NOMO-1 treated with DMSO at 0.1 percent for 48 hours (cell line): ENCODE data around the gene LRRC75A.

ENCODE experiments used
- DNase-seq: peaks from one replicate; lab custom pipeline; 2025; ENCODE audit not compliant: unreplicated experiment; lab: John Stamatoyannopoulos, UW

LRRC75A gene

DNA sequence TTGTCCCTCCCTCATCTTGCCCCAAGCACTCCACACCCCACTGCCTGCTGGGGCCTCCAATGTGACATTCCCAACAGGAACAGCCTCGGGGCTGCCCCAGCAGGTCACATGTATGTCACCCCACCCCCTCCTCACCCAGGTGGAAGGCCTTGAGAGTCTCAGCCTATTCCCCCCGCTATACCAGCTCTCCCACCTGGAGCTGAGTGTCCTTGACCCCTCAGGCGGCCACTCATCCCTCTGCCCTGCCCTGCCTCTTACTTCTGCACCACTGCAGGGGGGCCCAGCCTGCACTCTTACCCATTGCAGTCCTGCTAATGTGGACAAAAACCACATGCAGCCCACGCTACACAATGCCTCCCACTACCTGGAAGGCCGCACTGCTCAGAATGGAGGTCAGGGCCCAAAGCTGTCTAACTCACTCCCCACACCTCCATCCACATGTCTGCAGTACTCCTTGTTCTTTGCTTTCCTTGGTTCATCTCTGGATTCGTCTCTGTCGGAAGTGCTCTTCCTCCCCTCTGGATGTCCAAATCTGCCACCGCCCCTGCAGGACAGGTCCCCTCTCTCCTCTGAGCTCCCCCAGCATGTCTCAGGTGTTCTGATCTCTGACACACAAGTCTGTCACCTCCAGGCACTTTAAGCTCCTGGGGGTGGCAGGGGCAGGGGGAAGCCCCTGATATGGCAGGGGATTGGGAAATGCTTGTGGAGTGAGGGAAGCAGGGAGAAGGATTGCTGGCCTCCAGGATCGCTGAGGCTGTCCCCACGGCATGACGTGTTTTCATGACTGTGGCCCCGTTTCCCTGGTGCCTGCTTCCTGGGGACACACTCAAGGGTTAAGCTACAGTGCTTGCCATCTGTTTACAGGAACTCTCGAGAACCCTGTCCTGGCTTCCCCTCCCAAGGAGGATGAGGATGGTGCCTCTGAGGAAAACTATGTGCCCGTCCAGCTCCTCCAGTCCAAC lies 55.8 kb downstream of the LRRC75A start:
- DNase-seq, result no peak

DNA sequence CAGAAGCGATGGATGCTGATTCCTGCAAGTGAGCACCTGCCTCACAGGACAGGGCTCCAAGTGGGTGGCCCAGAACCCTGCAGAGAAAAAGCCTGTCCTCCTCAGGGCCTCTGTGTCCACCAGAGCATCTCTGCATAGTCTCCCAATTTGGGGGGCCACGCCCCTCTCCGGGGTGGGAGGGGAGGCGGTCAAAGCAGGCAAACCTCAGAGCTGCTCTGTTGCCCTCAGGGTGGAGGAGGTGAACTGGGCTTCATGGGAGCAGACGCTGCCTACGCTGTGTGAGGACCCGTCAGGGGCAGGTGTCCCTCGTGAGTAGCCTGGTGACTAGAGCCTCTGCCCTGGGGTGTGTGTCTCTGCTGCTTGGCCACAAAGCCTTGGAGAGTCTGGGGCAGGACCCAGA lies 57.3 kb downstream of the LRRC75A start:
- no peak for DNase-seq

- no peak for DNase-seq
Measured at GRCh38 chr17:16433514-16433913, 58.5 kb downstream of the LRRC75A start.

DNA sequence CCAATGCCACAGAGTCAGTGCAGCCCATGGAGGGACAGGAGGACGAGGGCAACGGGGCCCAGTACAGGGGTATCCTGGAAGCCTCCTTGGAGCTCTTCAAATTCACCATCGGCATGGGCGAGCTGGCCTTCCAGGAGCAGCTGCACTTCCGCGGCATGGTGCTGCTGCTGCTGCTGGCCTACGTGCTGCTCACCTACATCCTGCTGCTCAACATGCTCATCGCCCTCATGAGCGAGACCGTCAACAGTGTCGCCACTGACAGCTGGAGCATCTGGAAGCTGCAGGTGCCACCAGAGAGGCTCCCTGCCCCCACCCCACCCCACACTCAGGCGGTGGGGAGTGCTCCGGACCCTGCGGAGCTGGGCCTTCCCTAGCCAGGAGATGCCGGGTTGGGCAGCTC lies 60.0 kb downstream of the LRRC75A start:
- no peak for DNase-seq

DNA sequence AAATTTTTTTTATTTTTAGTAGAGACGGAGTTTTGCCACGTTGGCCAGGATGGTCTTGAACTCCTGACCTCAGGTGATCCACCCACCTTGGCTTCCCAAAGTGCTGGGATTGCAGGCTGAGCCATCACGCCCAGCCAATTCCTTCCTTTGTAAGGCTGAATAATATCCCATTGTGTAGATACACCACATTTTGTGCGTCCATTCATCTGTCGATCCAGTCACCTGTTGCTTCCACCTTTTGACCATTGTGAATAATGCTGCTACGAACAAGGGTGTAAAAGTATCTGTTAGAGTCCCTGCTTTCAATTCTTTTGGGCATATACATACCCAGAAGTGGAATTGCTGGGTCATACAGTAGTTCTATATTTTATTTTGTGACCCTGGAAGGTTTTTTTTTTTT lies 61.3 kb downstream of the LRRC75A start:
- no peak for DNase-seq

DNA sequence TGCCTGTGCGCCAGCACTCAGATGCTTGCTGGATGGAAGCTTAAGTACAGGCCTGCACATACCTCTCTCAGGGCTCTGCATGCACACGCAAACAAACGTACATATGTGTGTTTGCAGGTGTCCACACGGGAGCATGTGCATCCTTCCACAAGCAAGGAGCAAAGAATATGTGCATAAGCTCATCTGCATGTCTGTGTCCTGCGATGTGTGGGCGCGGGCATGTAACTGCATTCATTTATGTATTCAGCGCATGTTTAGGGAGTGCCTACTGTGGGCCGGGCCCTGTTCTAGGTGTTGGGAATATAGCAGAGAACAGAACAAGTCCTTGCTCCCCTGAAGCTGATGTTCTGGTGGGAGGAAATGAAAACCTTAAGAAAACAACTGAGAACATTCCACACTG lies 62.9 kb downstream of the LRRC75A start:
- no peak for DNase-seq

- DNase-seq, result peak; percentile 17
Measured at GRCh38 chr17:16428098-16428882, 63.7 kb downstream of the LRRC75A start.

DNA sequence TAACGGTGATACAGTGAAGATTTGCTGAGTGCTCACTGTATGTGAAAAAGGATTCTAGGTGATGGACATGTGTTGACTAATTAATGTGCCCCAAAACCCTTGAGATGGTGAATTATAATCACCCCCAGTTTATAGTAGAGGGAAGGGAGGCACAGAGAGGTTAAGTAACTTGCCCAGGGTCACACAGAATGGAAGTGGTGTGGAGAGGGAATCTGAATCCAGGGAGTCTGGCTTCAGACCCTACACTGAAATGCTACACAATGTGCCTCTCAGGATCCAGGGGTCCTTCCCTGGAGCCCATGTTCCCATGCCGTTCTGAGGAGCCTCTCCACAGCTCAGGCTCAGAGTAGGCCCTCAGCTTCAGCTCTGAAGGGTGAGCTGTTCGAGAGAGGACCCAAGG lies 65.0 kb downstream of the LRRC75A start:
- DNase-seq, result no peak

DNA sequence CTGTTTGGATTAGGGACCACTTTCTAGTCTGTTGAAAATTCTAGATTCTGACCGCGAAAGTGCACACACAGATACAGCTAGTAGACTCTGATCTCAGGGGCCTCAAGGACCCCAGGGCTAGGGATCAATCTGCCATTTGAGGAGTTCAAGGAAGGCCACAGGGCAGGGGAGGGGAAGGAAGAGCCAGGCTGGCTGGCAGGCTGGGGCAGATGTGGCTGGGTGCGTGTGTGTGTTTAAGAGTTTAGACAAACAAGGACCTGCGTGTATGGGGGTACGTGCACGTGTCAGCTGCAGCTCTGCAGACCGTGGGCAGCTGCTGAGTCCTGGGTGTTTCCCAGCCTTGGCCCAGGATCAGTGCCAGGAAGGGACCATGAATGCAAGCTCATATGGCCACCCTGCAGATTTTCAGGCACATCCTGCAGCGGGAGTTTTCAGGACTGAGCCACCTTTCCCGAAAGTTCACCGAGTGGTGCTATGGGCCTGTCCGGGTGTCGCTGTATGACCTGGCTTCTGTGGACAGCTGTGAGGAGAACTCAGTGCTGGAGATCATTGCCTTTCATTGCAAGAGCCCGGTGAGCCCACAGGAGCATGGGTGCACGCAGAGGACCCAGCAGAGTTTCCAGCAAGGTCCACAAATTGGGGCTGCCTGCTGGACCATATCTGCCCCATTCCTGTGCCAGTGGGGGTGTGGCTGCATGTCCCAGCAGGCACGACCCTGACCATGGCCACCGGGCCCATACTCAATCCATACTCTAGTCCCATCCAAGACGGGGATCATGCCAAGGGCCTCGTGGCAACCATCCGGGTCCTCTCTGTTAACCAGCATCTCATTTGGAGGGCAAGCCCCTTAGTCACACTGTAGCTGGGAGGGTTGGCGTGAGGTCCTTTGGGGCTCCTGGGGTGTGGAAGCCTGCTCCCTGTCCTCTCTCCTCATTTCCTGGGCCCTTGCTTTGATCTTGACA lies 66.0 kb downstream of the LRRC75A start:
- no peak for DNase-seq

GRCh38 chr17:16425202-16425601 lies 66.8 kb downstream of the LRRC75A start:
- DNase-seq, result no peak

DNA sequence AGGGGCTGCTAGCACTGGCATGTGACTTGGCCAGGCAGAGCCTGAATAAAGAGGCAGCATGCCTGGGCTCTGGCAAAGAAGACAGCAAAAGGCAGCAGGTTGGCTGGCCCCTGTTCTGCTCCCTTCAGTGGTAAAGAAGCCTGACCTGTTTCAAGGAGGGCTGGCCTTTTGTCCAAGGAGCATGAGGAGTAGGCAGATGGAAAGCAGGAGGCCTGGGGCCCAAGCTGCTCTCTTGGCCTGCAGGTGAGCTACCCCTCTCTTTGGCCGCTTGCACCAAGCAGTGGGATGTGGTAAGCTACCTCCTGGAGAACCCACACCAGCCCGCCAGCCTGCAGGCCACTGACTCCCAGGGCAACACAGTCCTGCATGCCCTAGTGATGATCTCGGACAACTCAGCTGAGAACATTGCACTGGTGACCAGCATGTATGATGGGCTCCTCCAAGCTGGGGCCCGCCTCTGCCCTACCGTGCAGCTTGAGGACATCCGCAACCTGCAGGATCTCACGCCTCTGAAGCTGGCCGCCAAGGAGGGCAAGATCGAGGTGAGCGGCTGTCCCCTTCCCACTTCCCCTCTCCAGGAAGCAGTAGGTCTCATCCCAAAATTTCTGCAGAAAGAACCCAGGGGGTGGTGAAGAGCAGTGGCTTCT lies 68.6 kb downstream of the LRRC75A start:
- DNase-seq, result no peak

DNA sequence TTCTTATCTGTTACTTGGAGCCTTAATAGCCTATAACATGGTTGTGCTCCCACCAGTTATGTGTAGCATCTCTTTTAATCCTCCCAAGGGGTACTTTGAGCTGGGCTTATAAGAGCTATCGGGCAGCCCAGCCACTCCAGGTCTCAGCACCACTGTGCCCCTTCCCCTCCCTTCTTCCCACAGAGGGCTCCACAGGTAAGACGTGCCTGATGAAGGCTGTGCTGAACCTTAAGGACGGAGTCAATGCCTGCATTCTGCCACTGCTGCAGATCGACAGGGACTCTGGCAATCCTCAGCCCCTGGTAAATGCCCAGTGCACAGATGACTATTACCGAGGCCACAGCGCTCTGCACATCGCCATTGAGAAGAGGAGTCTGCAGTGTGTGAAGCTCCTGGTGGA lies 69.6 kb downstream of the LRRC75A start:
- no peak for DNase-seq

DNA sequence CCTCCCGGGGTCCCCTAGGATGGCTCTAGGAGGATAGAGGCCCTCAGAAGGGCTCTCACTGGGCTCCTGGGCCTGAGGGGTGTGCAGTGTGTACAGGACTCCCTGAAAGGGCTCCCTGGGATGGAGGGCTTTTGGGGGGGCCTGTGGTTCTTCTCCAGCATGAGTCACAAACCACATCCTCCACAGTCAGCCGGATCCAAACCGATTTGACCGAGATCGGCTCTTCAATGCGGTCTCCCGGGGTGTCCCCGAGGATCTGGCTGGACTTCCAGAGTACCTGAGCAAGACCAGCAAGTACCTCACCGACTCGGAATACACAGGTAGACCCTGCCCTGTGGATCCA lies 72.1 kb downstream of the LRRC75A start:
- DNase-seq, result peak; percentile 18

DNA sequence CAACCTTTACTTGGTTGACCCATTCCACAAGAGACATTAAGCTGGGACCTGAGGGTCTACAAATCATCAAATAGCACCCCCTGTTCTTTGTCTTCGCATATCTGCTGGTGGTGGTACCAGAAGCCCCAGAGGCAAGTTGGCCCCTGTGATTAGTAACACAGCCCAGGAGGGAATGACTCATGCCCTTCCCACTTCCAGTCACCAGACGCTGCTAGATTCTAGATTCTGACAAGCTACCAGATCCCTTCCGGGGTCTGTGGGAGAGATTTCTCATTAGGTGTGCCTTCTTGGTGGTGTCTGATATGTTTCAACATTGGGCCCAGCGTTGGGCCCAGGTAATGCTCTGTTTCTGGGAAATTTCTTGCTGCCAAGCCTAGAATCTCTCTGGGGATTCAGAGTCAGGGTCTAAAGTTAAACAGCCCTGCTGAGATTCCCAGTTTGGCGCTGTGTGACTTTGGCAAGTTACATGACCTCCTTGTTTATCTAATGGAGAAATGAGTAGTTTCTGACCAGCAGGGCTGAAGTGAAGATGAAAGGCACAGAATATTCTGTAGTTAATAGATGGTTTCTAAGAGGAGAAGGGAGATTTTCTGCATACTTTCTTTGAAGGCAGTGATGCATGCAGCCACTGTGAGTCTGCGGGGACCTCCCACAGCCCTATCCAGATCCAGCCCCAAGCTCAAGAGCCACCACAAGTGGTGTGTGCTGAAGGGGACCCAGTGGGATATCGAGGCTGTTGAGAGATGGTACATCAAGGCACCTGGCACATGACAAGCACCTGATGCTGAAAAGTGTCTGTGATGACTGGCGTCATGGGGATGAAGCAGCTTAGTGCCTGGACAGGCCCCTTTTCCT lies 72.7 kb downstream of the LRRC75A start:
- no peak for DNase-seq

GRCh38 chr17:16418685-16419068 lies 73.3 kb downstream of the LRRC75A start:
- DNase-seq, result no peak

- no peak for DNase-seq
Measured at GRCh38 chr17:16417896-16418684, 73.9 kb downstream of the LRRC75A start.

DNA sequence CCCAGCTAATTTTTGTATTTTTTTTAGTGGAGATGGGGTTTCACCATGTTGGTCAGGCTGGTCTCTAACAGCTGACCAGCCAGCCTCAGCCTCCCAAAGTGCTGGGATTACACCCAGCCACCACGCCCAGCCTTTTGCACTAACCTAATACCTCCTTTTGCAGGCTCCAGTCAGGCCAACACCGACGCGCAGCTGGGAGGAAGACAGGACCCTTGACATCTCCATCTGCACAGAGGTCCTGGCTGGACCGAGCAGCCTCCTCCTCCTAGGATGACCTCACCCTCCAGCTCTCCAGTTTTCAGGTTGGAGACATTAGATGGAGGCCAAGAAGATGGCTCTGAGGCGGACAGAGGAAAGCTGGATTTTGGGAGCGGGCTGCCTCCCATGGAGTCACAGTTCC lies 74.6 kb downstream of the LRRC75A start:
- DNase-seq, result no peak

DNA sequence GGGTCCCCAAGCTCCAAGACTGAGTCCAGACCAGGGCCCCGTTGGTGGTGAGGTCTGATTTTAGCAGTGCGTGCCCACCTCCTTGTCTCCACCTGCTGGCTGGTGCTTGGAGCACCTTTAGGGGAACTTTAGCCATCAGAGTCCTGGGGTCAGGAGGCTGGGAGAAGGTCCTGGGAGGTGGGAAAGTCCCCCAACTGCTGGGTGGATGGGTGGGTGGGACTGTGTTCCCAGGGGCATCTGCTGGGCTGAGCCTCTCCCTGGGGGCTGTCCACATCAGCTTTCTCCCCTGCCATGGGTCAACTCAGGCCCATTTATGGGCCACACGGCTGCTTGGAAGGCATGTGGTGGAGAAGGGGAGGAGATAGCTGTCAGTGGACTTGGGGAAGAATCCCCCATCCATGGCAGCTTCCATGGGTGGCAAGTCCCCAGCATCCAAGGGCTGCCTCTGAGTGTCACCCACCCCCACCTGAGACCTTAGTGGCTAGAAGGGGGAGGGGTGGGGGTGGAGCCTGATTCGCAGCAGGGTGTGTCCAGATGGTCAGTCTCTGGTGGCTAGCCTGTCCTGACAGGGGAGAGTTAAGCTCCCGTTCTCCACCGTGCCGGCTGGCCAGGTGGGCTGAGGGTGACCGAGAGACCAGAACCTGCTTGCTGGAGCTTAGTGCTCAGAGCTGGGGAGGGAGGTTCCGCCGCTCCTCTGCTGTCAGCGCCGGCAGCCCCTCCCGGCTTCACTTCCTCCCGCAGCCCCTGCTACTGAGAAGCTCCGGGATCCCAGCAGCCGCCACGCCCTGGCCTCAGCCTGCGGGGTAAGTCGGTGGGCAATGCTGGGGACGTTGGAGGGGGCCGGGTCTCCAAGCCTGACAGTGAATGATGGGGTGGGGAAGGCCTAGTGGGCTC lies 76.7 kb downstream of the LRRC75A start, which contains the start of gene TRPV2:
Gene TRPV2, plus strand, starts transcription at position 541 of the 894 bp plus-strand sequence. CDS start 2,098 bp downstream, outside the sequence.
- DNase-seq, result peak; percentile 54
